A549 (cell line): ENCODE results near the gene ZNF594. TPM values are rescaled to one million over a fixed set of nuclear protein-coding genes. Genes with fewer than 3 reads are reported as not detected.
A peak's percentile ranks its signal among the peaks of the same experiment; 100 is the strongest.

Source experiments
- ATAC-seq, 2 experiments: fragments of 200-7000 bp in 1 of 2; fragments of >200 bp in 1 of 2; cut with Nextera tagmentation in 1 of 2; cut with Tn5 transposase in 1 of 2; 3 replicates each; pipeline versions ENCODE4 v1.8.0 to v1.9.1; 2018 to 2020; ENCODE audit warnings: mild to moderate bottlenecking in 1 of 2, moderate library complexity in 1 of 2
- CTCF ChIA-PET: fragments of 300-600 bp; sonication (Branson Sonifier 250); formaldehyde crosslinking; extraction: SDS; loops from one replicate; lab custom pipeline; 2021; ENCODE audit warnings: antibody characterized with exemption, inconsistent platforms; lab: Yijun Ruan, JAX
- POLR2A ChIA-PET: fragments of 350-600 bp; formaldehyde crosslinking; extraction: SDS; loops from one replicate; lab custom pipeline; 2021; ENCODE audit warnings: antibody characterized with exemption, inconsistent platforms; lab: Yijun Ruan, JAX
- DNase-seq, 2 experiments: peaks; one replicate each; pipeline versions ENCODE4 v3.0.0 to v3.0.0-alpha.2; 2011 to 2016; ENCODE audit warnings: low read depth in 1 of 2, low spot score in 1 of 2
- FAIRE-seq: peaks from 2 replicates; lab custom pipeline; 2011; peaks lifted over from hg19 to GRCh38; lab: Jason Lieb, UNC
- H3K27ac ChIP-seq, 2 experiments: fragments of >200 bp; sonication (Bioruptor Twin); formaldehyde crosslinking; 3 replicates each; pipeline ENCODE4 v1.5.1; 2016 to 2017
- H3K4me1 ChIP-seq: fragments of >200 bp; sonication (Bioruptor Twin); formaldehyde crosslinking; 3 replicates; pipeline ENCODE4 v1.6.1; 2016
- H3K4me2 ChIP-seq: fragments of >200 bp; sonication (Bioruptor Twin); formaldehyde crosslinking; 3 replicates; pipeline ENCODE4 v1.6.1; 2016
- H3K4me3 ChIP-seq: fragments of >200 bp; sonication (Bioruptor Twin); formaldehyde crosslinking; 3 replicates; pipeline ENCODE4 v1.5.1; 2016
- H3K9me3 ChIP-seq: fragments of >200 bp; sonication (Bioruptor Twin); formaldehyde crosslinking; 3 replicates; pipeline ENCODE4 v1.6.1; 2016
- CBX2 ChIP-seq: fragments of 200-600 bp; sonication (generic); IDR thresholded peaks from 2 replicates; pipeline ENCODE4 v1.6.1; 2016; ENCODE audit warnings: low read depth, mild to moderate bottlenecking, borderline replicate concordance
- ESRRA ChIP-seq: fragments of 150-350 bp; IDR thresholded peaks from 2 replicates; pipeline ENCODE4 v1.6.1; 2014; ENCODE audit warnings: mild to moderate bottlenecking, low read length, borderline replicate concordance
- FOSL2 ChIP-seq, 2 experiments: fragments of 450-650 bp in 1 of 2; fragments of >200 bp in 1 of 2; sonication (Bioruptor Twin) in 1 of 2; formaldehyde crosslinking; IDR thresholded peaks; 2 replicates each; pipeline versions ENCODE4 v1.5.0 to v1.6.1; 2016 to 2020; ENCODE audit warnings: mild to moderate bottlenecking in 1 of 2, moderate library complexity in 1 of 2
- FOXS1 ChIP-seq: fragments of 250-450 bp; sonication (Bioruptor Pico); IDR thresholded peaks from 2 replicates; pipeline ENCODE4 v1.5.0; 2020; ENCODE audit warnings: mild to moderate bottlenecking, moderate library complexity
- HDAC2 ChIP-seq: fragments of 200-600 bp; sonication (generic); IDR thresholded peaks from 2 replicates; pipeline ENCODE4 v1.6.1; 2016
- HOXA7 ChIP-seq: fragments of 250-450 bp; sonication (Bioruptor Pico); IDR thresholded peaks from 2 replicates; pipeline ENCODE4 v1.5.0; 2020; ENCODE audit warnings: mild to moderate bottlenecking, moderate library complexity
- JUNB ChIP-seq: fragments of >200 bp; sonication (Bioruptor Twin); formaldehyde crosslinking; IDR thresholded peaks from 2 replicates; pipeline ENCODE4 v1.6.1; 2016
- NFE2L2 ChIP-seq: fragments of 150-350 bp; conservative IDR thresholded peaks from 2 replicates; pipeline ENCODE4 v1.6.1; 2014; ENCODE audit warnings: low read length
- NPAS2 ChIP-seq: fragments of 250-450 bp; sonication (Bioruptor Pico); IDR thresholded peaks from 2 replicates; pipeline ENCODE4 v1.8.0; 2022; ENCODE audit warnings: mild to moderate bottlenecking, moderate library complexity, borderline replicate concordance
- PHF8 ChIP-seq: fragments of 200-600 bp; sonication (generic); IDR thresholded peaks from 2 replicates; pipeline ENCODE4 v1.6.1; 2016; ENCODE audit warnings: low read depth, mild to moderate bottlenecking, antibody characterized with exemption, moderate library complexity, borderline replicate concordance
- RAD21 ChIP-seq, 2 experiments: fragments of >200 bp in 1 of 2; sonication (Bioruptor Twin) in 1 of 2; formaldehyde crosslinking in 1 of 2; IDR thresholded peaks in 1 of 2; conservative IDR thresholded peaks in 1 of 2; 2 replicates in 1 of 2; 3 replicates in 1 of 2; pipeline ENCODE4 v1.6.1; 2012 to 2018; ENCODE audit warnings: inconsistent platforms in 1 of 2
- RCOR1 ChIP-seq: fragments of 150-350 bp; IDR thresholded peaks from 2 replicates; pipeline ENCODE4 v1.6.1; 2014; ENCODE audit warnings: antibody characterized with exemption, low read length, low read depth
- REST ChIP-seq: fragments of 200-600 bp; sonication (generic); IDR thresholded peaks from 2 replicates; pipeline ENCODE4 v1.6.1; 2016; ENCODE audit warnings: antibody characterized with exemption, mild to moderate bottlenecking, moderate library complexity
- RFX5 ChIP-seq: fragments of 450-650 bp; IDR thresholded peaks from 2 replicates; pipeline ENCODE4 v1.7.1; 2014; ENCODE audit warnings: antibody characterized with exemption, mild to moderate bottlenecking, moderate library complexity
- SMC3 ChIP-seq: fragments of >200 bp; sonication (Bioruptor Twin); formaldehyde crosslinking; IDR thresholded peaks from 3 replicates; pipeline ENCODE4 v1.6.1; 2018; ENCODE audit warnings: inconsistent platforms
- TFCP2L1 ChIP-seq: fragments of 250-450 bp; sonication (Bioruptor Pico); IDR thresholded peaks from 2 replicates; pipeline ENCODE4 v1.5.0; 2021; ENCODE audit warnings: mild to moderate bottlenecking
- TP53 ChIP-seq: fragments of 250-450 bp; sonication (Bioruptor Pico); IDR thresholded peaks from 2 replicates; pipeline ENCODE4 v1.5.0; 2021; ENCODE audit warnings: mild to moderate bottlenecking, moderate library complexity
- ZFP36 ChIP-seq: fragments of 450-650 bp; IDR thresholded peaks from 2 replicates; pipeline ENCODE4 v1.6.1; 2014; ENCODE audit warnings: borderline replicate concordance; ENCODE audit not compliant: partially characterized antibody
- ZNF302 ChIP-seq: fragments of 250-450 bp; sonication (Bioruptor Pico); IDR thresholded peaks from 2 replicates; pipeline ENCODE4 v1.9.0; 2021; ENCODE audit warnings: inconsistent platforms, mild to moderate bottlenecking, moderate library complexity
- WGBS: methylation state at CpG from one replicate; pipeline ENCODE4 v1.1.6; 2017; ENCODE audit errors: missing lambda C conversion rate; 5-methylcytosine and 5-hydroxymethylcytosine counted together
- polyA plus RNA-seq, 4 experiments: library from polyadenylated mRNA; depleted of rRNA in 3 of 4; stranded (reverse); fragments of >200 nt; fragmentation: RNase III in 1 of 4; extraction: RNeasy Plus Mini Kit Qiagen cat#74134 plus additional on column Dnase treatment in 1 of 4; gene quantifications; 2 replicates in 3 of 4; 3 replicates in 1 of 4; pipeline ENCODE4 v1.2.3, GENCODE V29; 2011 to 2017
- TF ChIP-seq, protein P1 (sequence below): fragments of >200 bp; sonication (Bioruptor Twin); formaldehyde crosslinking; IDR thresholded peaks from 3 replicates; pipeline ENCODE4 v1.6.1; 2016
- TF ChIP-seq, protein P2 (sequence below): fragments of >200 bp; sonication (Bioruptor Twin); formaldehyde crosslinking; IDR thresholded peaks from 3 replicates; pipeline ENCODE4 v1.5.1; 2016
- TF ChIP-seq, protein P3 (sequence below): fragments of >200 bp; sonication (Bioruptor Twin); formaldehyde crosslinking; IDR thresholded peaks from 2 replicates; pipeline ENCODE4 v1.6.1; 2016

The ZNF594 gene
- polyA plus RNA-seq, 2 of the 4 experiments (the other 2 are of a cell fraction) = 2.2 to 4.3 TPM

- no peak for TF ChIP-seq ZFP36
- TF ChIP-seq HDAC2 = no peak
- DNase-seq = no peak
- ChIA-PET POLR2A (interaction anchor here (1.0 kb wide), 1 partner anchor 201 kb away, joined by 3 read pairs; the partner anchor contains the start of gene C1QBP), CTCF (interaction anchor here (0.8 to 2.3 kb wide), 7 partner anchors 8 to 47 kb away, joined by 3 to 9 read pairs (median 4); partner anchors contain the start of gene ZNF594)
- Histone ChIP-seq H3K27ac (no peak overlapping the region), H3K4me2 (no peak overlapping the region), H3K4me1 (0 out of 3 replicates have a peak, but pooled peaks cover 3% of the 10 kb centered on the region), H3K9me3 (no peaks in the 10 kb centered on the region; the same call in 2 of the 3 replicates), H3K4me3 (no peak overlapping the region)
- WGBS = 36% methylated on average over 4 of the region's 4 CpGs
- no peak for ATAC-seq
- no peak for FAIRE-seq
These were observed 46.7 kb upstream of the ZNF594 start for GRCh38 chr17:5238333-5238732.

GRCh38 chr17:5237541-5238016 is 45.9 kb upstream of the ZNF594 start:
- Histone ChIP-seq H3K4me3 (no peak overlapping the region), H3K4me2 (no peak overlapping the region), H3K27ac (no peak overlapping the region), H3K9me3 (no peaks in the 10 kb centered on the region; the same call in 2 of the 3 replicates), H3K4me1 (peaks cover 4% of the 10 kb centered on the region; the same call in 1 of the 3 replicates)
- ChIA-PET POLR2A (interaction anchor here (1.0 kb wide), 1 partner anchor 202 kb away, joined by 3 read pairs; the partner anchor contains the start of gene C1QBP), CTCF (interaction anchor here (0.7 to 2.3 kb wide), 9 partner anchors 8 to 176 kb away, joined by 3 to 9 read pairs (median 4); partner anchors contain the start of gene ZNF594)
- ATAC-seq = peak; percentile 92 to 96
- peak; percentile 77 to 90 for DNase-seq
- 14% methylated on average over 6 of the region's 6 CpGs for WGBS
- TF ChIP-seq FOSL2 (IDR thresholded peaks at IDR 0.05) = no peak
- TF ChIP-seq FOSL2 (CRISPR knock-in tag; IDR thresholded peaks at IDR 0.05) = peak; percentile 44
- no peak for TF ChIP-seq ESRRA
- TF ChIP-seq, protein P1, sequence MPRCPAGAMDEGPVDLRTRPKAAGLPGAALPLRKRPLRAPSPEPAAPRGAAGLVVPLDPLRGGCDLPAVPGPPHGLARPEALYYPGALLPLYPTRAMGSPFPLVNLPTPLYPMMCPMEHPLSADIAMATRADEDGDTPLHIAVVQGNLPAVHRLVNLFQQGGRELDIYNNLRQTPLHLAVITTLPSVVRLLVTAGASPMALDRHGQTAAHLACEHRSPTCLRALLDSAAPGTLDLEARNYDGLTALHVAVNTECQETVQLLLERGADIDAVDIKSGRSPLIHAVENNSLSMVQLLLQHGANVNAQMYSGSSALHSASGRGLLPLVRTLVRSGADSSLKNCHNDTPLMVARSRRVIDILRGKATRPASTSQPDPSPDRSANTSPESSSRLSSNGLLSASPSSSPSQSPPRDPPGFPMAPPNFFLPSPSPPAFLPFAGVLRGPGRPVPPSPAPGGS = no peak
- TF ChIP-seq ZNF302 = no peak
- no peak for TF ChIP-seq CBX2
- TF ChIP-seq, protein P2, sequence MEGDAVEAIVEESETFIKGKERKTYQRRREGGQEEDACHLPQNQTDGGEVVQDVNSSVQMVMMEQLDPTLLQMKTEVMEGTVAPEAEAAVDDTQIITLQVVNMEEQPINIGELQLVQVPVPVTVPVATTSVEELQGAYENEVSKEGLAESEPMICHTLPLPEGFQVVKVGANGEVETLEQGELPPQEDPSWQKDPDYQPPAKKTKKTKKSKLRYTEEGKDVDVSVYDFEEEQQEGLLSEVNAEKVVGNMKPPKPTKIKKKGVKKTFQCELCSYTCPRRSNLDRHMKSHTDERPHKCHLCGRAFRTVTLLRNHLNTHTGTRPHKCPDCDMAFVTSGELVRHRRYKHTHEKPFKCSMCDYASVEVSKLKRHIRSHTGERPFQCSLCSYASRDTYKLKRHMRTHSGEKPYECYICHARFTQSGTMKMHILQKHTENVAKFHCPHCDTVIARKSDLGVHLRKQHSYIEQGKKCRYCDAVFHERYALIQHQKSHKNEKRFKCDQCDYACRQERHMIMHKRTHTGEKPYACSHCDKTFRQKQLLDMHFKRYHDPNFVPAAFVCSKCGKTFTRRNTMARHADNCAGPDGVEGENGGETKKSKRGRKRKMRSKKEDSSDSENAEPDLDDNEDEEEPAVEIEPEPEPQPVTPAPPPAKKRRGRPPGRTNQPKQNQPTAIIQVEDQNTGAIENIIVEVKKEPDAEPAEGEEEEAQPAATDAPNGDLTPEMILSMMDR = peak; percentile 65
- TF ChIP-seq RAD21 (conservative IDR thresholded peaks at IDR 0.05 in 1 of 2, IDR thresholded peaks at IDR 0.05 in 1 of 2) = peak; percentile 45 to 70; a peak in 4 of 5 replicates
- 0 out of 3 replicates have a peak, but pooled peaks have one; percentile 31 for TF ChIP-seq SMC3
- no peak for TF ChIP-seq HOXA7
- no peak for FAIRE-seq

DNA sequence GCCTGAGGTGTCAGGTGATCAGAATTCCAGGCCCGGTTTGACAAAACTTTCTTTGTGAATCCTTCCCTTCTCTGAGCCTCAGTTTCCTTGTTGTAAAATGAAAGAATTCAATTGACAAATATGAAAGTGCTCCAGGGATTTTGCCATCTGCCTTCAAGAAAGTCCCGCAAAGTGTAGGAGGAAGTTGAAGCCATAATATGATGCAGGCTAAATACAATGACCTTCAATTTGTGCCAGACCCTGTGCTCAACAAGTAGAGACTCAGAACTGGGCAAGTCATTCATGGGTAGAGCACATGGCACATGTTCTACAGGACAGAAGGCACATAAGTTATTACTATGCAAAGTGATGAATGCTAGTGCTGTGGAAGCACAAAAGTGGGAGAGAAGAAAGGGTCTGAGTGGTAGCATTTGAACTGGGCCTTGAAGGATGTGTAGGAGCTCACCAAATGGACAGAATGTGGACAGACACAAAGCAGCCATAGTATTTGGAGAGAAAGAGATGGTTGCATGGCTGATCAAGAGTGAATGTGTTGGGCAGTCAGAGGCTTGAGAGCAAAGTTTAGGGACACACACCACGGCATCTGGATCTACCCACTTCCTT is 45.4 kb upstream of the ZNF594 start:
- FAIRE-seq (no peak), ATAC-seq (no peak), DNase-seq (no peak)
- Histone ChIP-seq H3K4me2 (no peak overlapping the region), H3K4me1 (peaks cover 9% of the 10 kb centered on the region; the same call in 2 of the 3 replicates), H3K4me3 (no peak overlapping the region), H3K27ac (no peak overlapping the region), H3K9me3 (no peaks in the 10 kb centered on the region; the same call in 2 of the 3 replicates)
- TF ChIP-seq HDAC2 (no peak), REST (no peak), FOXS1 (CRISPR knock-in tag) (no peak), NFE2L2 (no peak), NPAS2 (CRISPR knock-in tag) (no peak), JUNB (no peak), RFX5 (no peak), CBX2 (no peak), PHF8 (no peak), RCOR1 (no peak), TFCP2L1 (CRISPR knock-in tag) (no peak), TP53 (CRISPR knock-in tag) (no peak)
- TF ChIP-seq, protein P3, sequence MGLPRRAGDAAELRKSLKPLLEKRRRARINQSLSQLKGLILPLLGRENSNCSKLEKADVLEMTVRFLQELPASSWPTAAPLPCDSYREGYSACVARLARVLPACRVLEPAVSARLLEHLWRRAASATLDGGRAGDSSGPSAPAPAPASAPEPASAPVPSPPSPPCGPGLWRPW = no peak
- TF ChIP-seq, protein P1 = no peak
- POLR2A ChIA-PET = interaction anchor here (1.0 kb wide), 1 partner anchor 202 kb away, joined by 3 read pairs; the partner anchor contains the start of gene C1QBP
- 64% methylated on average over 3 of the region's 3 CpGs for WGBS
- CTCF ChIA-PET = interaction anchor here (0.6 to 2.3 kb wide), 8 partner anchors 10 to 1196 kb away, joined by 3 to 9 read pairs (median 4); no protein-coding TSS in a partner anchor
